Measurements from ENCODE around the gene BCAP29. TPM values are rescaled to one million over a fixed set of nuclear protein-coding genes. Genes with fewer than 3 reads are reported as not detected.

BCAP29 gene
- total and polyA plus RNA-seq, 8 donors: 15.2 to 27.6 (median 19.5) TPM

GRCh38 chr7:107570298-107570697 lies 9.7 kb upstream of the BCAP29 start:
- DNase-seq (no peak), FAIRE-seq (no peak), ATAC-seq (no peak)
- Histone ChIP-seq H3K9me3 (no peaks in the 10 kb centered on the region), H3K4me3 (no peak overlapping the region), H3K4me1 (peaks cover 0 to under 1% (median 0%) of the 10 kb centered on the region in 3 donors), H3K27ac (no peak overlapping the region), H3K36me3 (no peaks in the 10 kb centered on the region), H3K27me3 (no peaks in the 10 kb centered on the region)
- WGBS, 2 donors: 95 to 100% methylated on average over 2 of the region's 2 CpGs
- no peak for TF ChIP-seq CTCF (IDR thresholded peaks at IDR 0.05)
- intact Hi-C loops (cut with DNase I): no loop called here

GRCh38 chr7:107573537-107573936 lies 6.5 kb upstream of the BCAP29 start:
- H3K36me3 ChIP-seq: no peaks in the 10 kb centered on the region
- no peaks in the 10 kb centered on the region for H3K9me3 ChIP-seq
- ATAC-seq: no peak
- H3K4me3 ChIP-seq: no peak overlapping the region
- no peaks in the 10 kb centered on the region for H3K27me3 ChIP-seq
- H3K27ac ChIP-seq: no peak overlapping the region
- WGBS, 2 donors: 76 to 84% methylated on average over 4 of the region's 4 CpGs
- no peak for FAIRE-seq
- no peak for DNase-seq
- no peaks in the 10 kb centered on the region for H3K4me1 ChIP-seq
- no peak for TF ChIP-seq CTCF (IDR thresholded peaks at IDR 0.05)
- intact Hi-C loops (cut with DNase I): no loop called here

GRCh38 chr7:107579554-107579884 lies 527 bp upstream of the BCAP29 start:
- ATAC-seq: peak in 3 of 4 donors; percentile 5 to 41 (median 35)
- Histone ChIP-seq H3K36me3 (no peaks in the 10 kb centered on the region), H3K27me3 (no peaks in the 10 kb centered on the region), H3K27ac (peak overlapping the region; percentile 84 to 93 (median 89)), H3K4me1 (peaks cover 0 to 19% (median 9%) of the 10 kb centered on the region in 3 donors), H3K4me3 (peak overlapping the region; percentile 66 to 86 (median 70)), H3K9me3 (no peaks in the 10 kb centered on the region)
- WGBS, 2 donors: 1 to 2% methylated on average over 9 of the region's 9 CpGs
- DNase-seq: no peak
- TF ChIP-seq CTCF (IDR thresholded peaks at IDR 0.05): no peak
- no peak for FAIRE-seq
- intact Hi-C loops (cut with DNase I): no loop called here

- peak overlapping the region; percentile 66 to 86 (median 70) for H3K4me3 ChIP-seq
- no peaks in the 10 kb centered on the region for H3K27me3 ChIP-seq
- DNase-seq (no peak), FAIRE-seq (peak; percentile 43), ATAC-seq (no peak)
- H3K4me1 ChIP-seq: peaks cover 0 to 19% (median 9%) of the 10 kb centered on the region in 3 donors
- 12% methylated on average over 10 of the region's 10 CpGs for WGBS, 2 donors
- no peaks in the 10 kb centered on the region for H3K9me3 ChIP-seq
- no peaks in the 10 kb centered on the region for H3K36me3 ChIP-seq
- intact Hi-C loops (cut with DNase I): no loop called here
- peak overlapping the region; percentile 84 to 93 (median 89) for H3K27ac ChIP-seq
- no peak for TF ChIP-seq CTCF (IDR thresholded peaks at IDR 0.05)
Observed at GRCh38 chr7:107580716-107581383, 804 bp downstream of the BCAP29 start.

GRCh38 chr7:107581387-107582013 lies 1.5 kb downstream of the BCAP29 start:
- Histone ChIP-seq H3K36me3 (no peaks in the 10 kb centered on the region), H3K4me3 (peak overlapping the region in 2 of 4 donors; percentile 66 to 68), H3K4me1 (peaks cover 0 to 19% (median 9%) of the 10 kb centered on the region in 3 donors), H3K27me3 (no peaks in the 10 kb centered on the region), H3K27ac (no peak overlapping the region), H3K9me3 (no peaks in the 10 kb centered on the region)
- no peak for ATAC-seq
- FAIRE-seq: no peak
- 28 to 39% methylated on average over 5 of the region's 5 CpGs for WGBS, 2 donors
- intact Hi-C loops (cut with DNase I): no loop called here
- TF ChIP-seq CTCF (IDR thresholded peaks at IDR 0.05): no peak
- no peak for DNase-seq

Measured in pancreas (tissue), 10 donors.